H1 (cell line): ENCODE data around the gene IL10RA. TPM values are rescaled to one million over a fixed set of nuclear protein-coding genes. Genes with fewer than 3 reads are reported as not detected.

ENCODE experiments used
- CTCF ChIA-PET: fragments of 300-600 bp; sonication (Branson Sonifier 250); formaldehyde crosslinking; loops from one replicate; lab custom pipeline; 2021; ENCODE audit not compliant: partially characterized antibody; lab: Charles Lee
- POLR2A ChIA-PET: fragments of 300-600 bp; sonication (Branson Sonifier 250); formaldehyde crosslinking; loops from one replicate; lab custom pipeline; 2021; ENCODE audit warnings: inconsistent platforms; ENCODE audit not compliant: partially characterized antibody; lab: Charles Lee
- DNase-seq, 2 experiments: peaks; one replicate each; pipeline versions ENCODE4 v3.0.0 to v3.0.0-alpha.2; 2010 to 2022; ENCODE audit warnings: low spot score in 2 of 2, low read depth in 1 of 2, mixed read lengths in 1 of 2
- FAIRE-seq: peaks from 2 replicates; lab custom pipeline; 2011; peaks lifted over from hg19 to GRCh38; lab: Jason Lieb, UNC
- H2AFZ ChIP-seq: 2 replicates; pipeline ENCODE4 v1.8.1; 2012; ENCODE audit warnings: low read length, inconsistent platforms
- H2AK5ac ChIP-seq: 2 replicates; pipeline ENCODE4 v1.6.1; 2013; ENCODE audit warnings: low read depth, low read length
- H2BK120ac ChIP-seq: replicated peaks from 2 replicates; pipeline ENCODE3; 2013; ENCODE audit warnings: low read depth, low read length, inconsistent platforms
- H2BK12ac ChIP-seq: 2 replicates; pipeline ENCODE4 v1.6.1; 2013; ENCODE audit warnings: low read depth, low read length
- H2BK15ac ChIP-seq: 2 replicates; pipeline ENCODE4 v1.6.1; 2013; ENCODE audit warnings: low read length
- H2BK20ac ChIP-seq: 2 replicates; pipeline ENCODE4 v1.6.1; 2013; ENCODE audit warnings: low read length
- H2BK5ac ChIP-seq: 2 replicates; pipeline ENCODE4 v1.6.1; 2013; ENCODE audit warnings: low read depth, low read length
- H3K14ac ChIP-seq: 2 replicates; pipeline ENCODE4 v1.6.1; 2013; ENCODE audit warnings: inconsistent platforms; ENCODE audit not compliant: insufficient read length
- H3K18ac ChIP-seq: 2 replicates; pipeline ENCODE4 v1.6.1; 2013; ENCODE audit warnings: low read length; ENCODE audit errors: extremely low read depth
- H3K23ac ChIP-seq: 2 replicates; pipeline ENCODE4 v1.6.1; 2013; ENCODE audit warnings: inconsistent platforms; ENCODE audit not compliant: insufficient read length
- H3K23me2 ChIP-seq: 2 replicates; pipeline ENCODE4 v1.6.1; 2013; ENCODE audit warnings: low read depth, low read length
- H3K27ac ChIP-seq: 2 replicates; pipeline ENCODE4 v1.6.1; 2011; ENCODE audit warnings: low read depth, low read length, inconsistent platforms
- H3K27me3 ChIP-seq, 4 experiments: replicated peaks in 1 of 4; 1 replicate in 1 of 4; 2 replicates in 3 of 4; pipeline versions ENCODE4 v1.6.1 to v1.8.1; 2011 to 2013; ENCODE audit warnings: low read length in 3 of 4, mild to moderate bottlenecking in 3 of 4, inconsistent platforms in 2 of 4, mixed read lengths in 2 of 4, moderate library complexity in 1 of 4; ENCODE audit not compliant: control insufficient read depth in 3 of 4, insufficient read depth in 3 of 4; ENCODE audit errors: extremely low read depth in 1 of 4
- H3K36me3 ChIP-seq, 4 experiments: 2 replicates each; pipeline versions ENCODE4 v1.6.1 to v1.8.1; 2011 to 2013; ENCODE audit warnings: mild to moderate bottlenecking in 4 of 4, low read length in 3 of 4, moderate library complexity in 2 of 4, control low read depth in 1 of 4, inconsistent platforms in 1 of 4; ENCODE audit not compliant: insufficient read depth in 4 of 4, control insufficient read depth in 2 of 4
- H3K4ac ChIP-seq: replicated peaks from 2 replicates; pipeline ENCODE3; 2013; ENCODE audit warnings: low read length, low read depth, mixed read lengths, inconsistent platforms; ENCODE audit not compliant: insufficient read length
- H3K4me1 ChIP-seq, 4 experiments: replicated peaks in 1 of 4; 1 replicate in 1 of 4; 2 replicates in 3 of 4; pipeline versions ENCODE4 v1.6.1 to v1.8.1; 2011 to 2013; ENCODE audit warnings: low read length in 3 of 4, inconsistent platforms in 2 of 4, mixed read lengths in 1 of 4; ENCODE audit not compliant: insufficient read depth in 4 of 4, control insufficient read depth in 3 of 4
- H3K4me2 ChIP-seq, 2 experiments: 2 replicates each; pipeline versions ENCODE4 v1.6.1 to v1.8.1; 2011 to 2013; ENCODE audit warnings: low read depth in 2 of 2, low read length in 2 of 2, control low read depth in 1 of 2, inconsistent platforms in 1 of 2, mild to moderate bottlenecking in 1 of 2; ENCODE audit not compliant: insufficient read depth in 1 of 2
- H3K4me3 ChIP-seq, 4 experiments: fragments of 200-600, 300-600 bp in 1 of 4; sonication (generic), shearing (Covaris generic), sonication (Bioruptor Twin) in 1 of 4; 2 replicates each; pipeline versions ENCODE4 v1.5.1 to v1.8.1; 2011 to 2016; ENCODE audit warnings: low read length in 4 of 4, low read depth in 3 of 4, control low read depth in 2 of 4, inconsistent platforms in 2 of 4, mild to moderate bottlenecking in 2 of 4, mixed read lengths in 1 of 4, moderate library complexity in 1 of 4; ENCODE audit not compliant: insufficient read depth in 2 of 4; ENCODE audit errors: extremely low read depth in 1 of 4
- H3K56ac ChIP-seq: replicated peaks from 2 replicates; pipeline ENCODE3; 2013; ENCODE audit warnings: low read depth, mild to moderate bottlenecking, mixed read lengths, low read length, inconsistent platforms; ENCODE audit not compliant: insufficient read length
- H3K79me1 ChIP-seq: 2 replicates; pipeline ENCODE4 v1.6.1; 2013; ENCODE audit warnings: low read depth, low read length, control low read depth
- H3K79me2 ChIP-seq, 2 experiments: 2 replicates each; pipeline versions ENCODE4 v1.6.1 to v1.8.1; 2012 to 2013; ENCODE audit warnings: low read length in 2 of 2, mild to moderate bottlenecking in 2 of 2, inconsistent platforms in 1 of 2; ENCODE audit not compliant: insufficient read depth in 2 of 2, control insufficient read depth in 1 of 2
- H3K9ac ChIP-seq, 4 experiments: replicated peaks in 1 of 4; 1 replicate in 1 of 4; 2 replicates in 3 of 4; pipeline versions ENCODE4 v1.6.1 to v1.8.1; 2011 to 2013; ENCODE audit warnings: low read depth in 3 of 4, low read length in 3 of 4, control low read depth in 2 of 4, mild to moderate bottlenecking in 2 of 4, moderate library complexity in 2 of 4, inconsistent platforms in 1 of 4; ENCODE audit errors: extremely low read depth in 1 of 4
- H3K9me3 ChIP-seq, 2 experiments: 2 replicates each; pipeline versions ENCODE4 v1.6.1 to v1.8.1; 2012 to 2013; ENCODE audit warnings: mild to moderate bottlenecking in 2 of 2, moderate library complexity in 2 of 2, control low read depth in 1 of 2, inconsistent platforms in 1 of 2, low read depth in 1 of 2, low read length in 1 of 2, mixed read lengths in 1 of 2; ENCODE audit not compliant: insufficient read depth in 2 of 2
- H4K20me1 ChIP-seq, 2 experiments: replicated peaks in 1 of 2; 2 replicates each; pipeline versions ENCODE3 to v1.8.1; 2011 to 2013; ENCODE audit warnings: inconsistent platforms in 2 of 2, low read length in 2 of 2, mild to moderate bottlenecking in 1 of 2; ENCODE audit not compliant: insufficient read depth in 2 of 2, control insufficient read depth in 1 of 2
- H4K5ac ChIP-seq: 2 replicates; pipeline ENCODE4 v1.6.1; 2013; ENCODE audit warnings: low read length, low read depth, mixed read lengths, inconsistent platforms; ENCODE audit not compliant: insufficient read length
- H4K8ac ChIP-seq: 2 replicates; pipeline ENCODE4 v1.8.0; 2013; ENCODE audit warnings: mild to moderate bottlenecking, moderate library complexity, low read length, inconsistent platforms; ENCODE audit not compliant: insufficient read depth; ENCODE audit errors: extremely low read depth
- H4K91ac ChIP-seq: replicated peaks from 2 replicates; pipeline ENCODE3; 2013; ENCODE audit warnings: low read length, mixed read lengths, inconsistent platforms; ENCODE audit not compliant: insufficient read length
- CEBPB ChIP-seq: IDR thresholded peaks from 2 replicates; pipeline ENCODE4 v1.6.1; 2012; ENCODE audit warnings: low read depth, low read length
- POLR2A ChIP-seq, 2 experiments: IDR thresholded peaks; 1 replicate in 1 of 2; 2 replicates in 1 of 2; pipeline ENCODE4 v1.6.1; 2011; ENCODE audit warnings: low read depth in 2 of 2, low read length in 2 of 2, mild to moderate bottlenecking in 2 of 2; ENCODE audit errors: control extremely low read depth in 1 of 2
- WGBS, 2 experiments: shearing (Covaris generic) in 1 of 2; methylation state at CpG; one replicate each; pipeline versions ENCODE4 v1.1.6 to v1.1.7; 2013 to 2015; ENCODE audit warnings: low lambda C conversion rate in 2 of 2, mixed read lengths in 2 of 2, inconsistent platforms in 1 of 2, low coverage in 1 of 2, missing lambda C conversion rate in 1 of 2; ENCODE audit not compliant: insufficient replicate concordance in 2 of 2, insufficient coverage in 1 of 2, insufficient read length in 1 of 2; ENCODE audit errors: extremely low coverage in 1 of 2, missing lambda C conversion rate in 1 of 2; 5-methylcytosine and 5-hydroxymethylcytosine counted together
- polyA plus RNA-seq, 7 experiments: library from polyadenylated mRNA; depleted of rRNA in 3 of 7; stranded (reverse) in 5 of 7; unstranded in 2 of 7; fragments of >200 nt in 5 of 7; fragments of 200-250 nt in 2 of 7; gene quantifications; 1 replicate in 5 of 7; 2 replicates in 1 of 7; 4 replicates in 1 of 7; pipeline versions ENCODE4 v1.2.1 to v1.2.3, GENCODE V29; 2011 to 2013; ENCODE audit warnings: missing spikeins in 2 of 7, mixed read lengths in 2 of 7
- total RNA-seq: library from RNA; stranded (reverse); fragmentation: NEBNext Ultra II Directional; extraction: Animal tissue kit (Norgen Biotek cat#: 25700); gene quantifications from 2 replicates; pipeline ENCODE4 v1.2.1, GENCODE V29; 2021

Gene IL10RA
- total and polyA plus RNA-seq, 2 of the 8 experiments (the other 6 are each of a cell fraction or from before 2014, with no cell fraction given), result 0.05 to 0.11 TPM

GRCh38 chr11:117998664-117999353 lies 12.6 kb downstream of the IL10RA start:
- Histone ChIP-seq H2BK12ac (no peak overlapping the region), H3K23ac (no peak overlapping the region), H2BK20ac (no peak overlapping the region), H3K23me2 (no peaks in the 10 kb centered on the region), H3K18ac (no peak overlapping the region), H3K36me3 (no peaks in the 10 kb centered on the region), H2BK5ac (no peak overlapping the region), H3K9ac (no peak overlapping the region), H3K27ac (no peak overlapping the region), H4K8ac (no peak overlapping the region), H2AK5ac (no peak overlapping the region), H2BK15ac (no peak overlapping the region), H3K79me1 (no peaks in the 10 kb centered on the region), H3K9me3 (no peaks in the 10 kb centered on the region), H3K27me3 (peaks cover 0 to 2% (median 0%) of the 10 kb centered on the region in 4 experiments; a peak in 1 of 7 replicates), H3K4me1 (peaks cover 0 to 6% (median 3%) of the 10 kb centered on the region in 4 experiments; a peak in 4 of 7 replicates), H4K91ac (no peak overlapping the region), H2BK120ac (no peak overlapping the region), H3K56ac (no peak overlapping the region), H4K20me1 (no peaks in the 10 kb centered on the region), H4K5ac (no peak overlapping the region), H3K4ac (no peak overlapping the region), H3K4me3 (no peak overlapping the region), H2AFZ (no peak overlapping the region), H3K14ac (no peak overlapping the region), H3K4me2 (no peak overlapping the region), H3K79me2 (no peaks in the 10 kb centered on the region)
- TF ChIP-seq CEBPB (no peak), POLR2A (IDR thresholded peaks at IDR 0.05; ENCODE audit: control extremely low read depth in 1 of 2, low read depth in 2 of 2, low read length in 2 of 2) (no peak)
- CTCF ChIA-PET, result interaction anchor here (0.6 to 2.9 kb wide), 4 partner anchors 8 to 600 kb away, joined by 3 to 8 read pairs (median 4); no protein-coding TSS in a partner anchor
- 88% methylated on average over 9 of the region's 10 CpGs; no CpG with 5 or more reads in 1 of the 2 experiments for WGBS, 2 experiments
- POLR2A ChIA-PET, result interaction anchor here (0.5 kb wide), 1 partner anchor 36 kb away, joined by 4 read pairs; no protein-coding TSS in a partner anchor
- no peak for FAIRE-seq
- DNase-seq, result no peak
